IMR-90 (cell line): Measurements from ENCODE around the gene PGLYRP2. TPM values are rescaled to one million over a fixed set of nuclear protein-coding genes. Genes with fewer than 3 reads are reported as not detected.

Experiments
- ATAC-seq: fragments of 200-7000 bp; cut with Tn5 transposase; 2 replicates; pipeline ENCODE4 v1.9.1; 2020; ENCODE audit warnings: low read depth, mild to moderate bottlenecking, moderate library complexity
- BruUV-seq: library from RNA; stranded (reverse); fragments of 400-500 nt; replicated peaks from 2 replicates; lab custom pipeline; 2021; lab: Mats Ljungman, UMichigan
- CTCF ChIA-PET: fragments of 300-600 bp; formaldehyde crosslinking; extraction: SDS; loops from one replicate; lab custom pipeline; 2021; ENCODE audit warnings: antibody characterized with exemption; lab: Yijun Ruan, JAX
- POLR2A ChIA-PET: fragments of 300-600 bp; sonication (Branson Sonifier 250); formaldehyde crosslinking; loops from one replicate; lab custom pipeline; 2022; ENCODE audit warnings: antibody characterized with exemption; ENCODE audit not compliant: unreplicated experiment; lab: Charles Lee
- DNase-seq: peaks from one replicate; pipeline ENCODE4 v3.0.0; 2013
- H2AFZ ChIP-seq: replicated peaks from 2 replicates; pipeline ENCODE3; 2013; ENCODE audit warnings: low read length, mild to moderate bottlenecking; ENCODE audit not compliant: poor library complexity
- H2AK5ac ChIP-seq: 2 replicates; pipeline ENCODE4 v1.6.1; 2013; ENCODE audit warnings: low read depth, low read length, inconsistent platforms
- H2AK9ac ChIP-seq: replicated peaks from 2 replicates; pipeline ENCODE3; 2013; ENCODE audit warnings: mild to moderate bottlenecking, low read depth, low read length, moderate library complexity; ENCODE audit not compliant: poor library complexity
- H2BK120ac ChIP-seq: 2 replicates; pipeline ENCODE4 v1.6.1; 2013; ENCODE audit warnings: low read depth, low read length, inconsistent platforms
- H2BK15ac ChIP-seq: 3 replicates; pipeline ENCODE4 v1.6.1; 2013; ENCODE audit warnings: low read depth, low read length, inconsistent platforms
- H2BK20ac ChIP-seq: 2 replicates; pipeline ENCODE4 v1.6.1; 2013; ENCODE audit warnings: low read depth, mild to moderate bottlenecking, inconsistent platforms, low read length, moderate library complexity
- H2BK5ac ChIP-seq: 2 replicates; pipeline ENCODE4 v1.6.1; 2013; ENCODE audit warnings: mild to moderate bottlenecking, low read depth, low read length, inconsistent platforms; ENCODE audit not compliant: poor library complexity, severe bottlenecking
- H3K14ac ChIP-seq: replicated peaks from 2 replicates; pipeline ENCODE4 v1.6.1; 2013; ENCODE audit warnings: low read depth, low read length, inconsistent platforms
- H3K18ac ChIP-seq: 2 replicates; pipeline ENCODE4 v1.6.1; 2013; ENCODE audit warnings: low read depth, low read length, control low read depth
- H3K23ac ChIP-seq: 2 replicates; pipeline ENCODE4 v1.6.1; 2013; ENCODE audit warnings: low read depth, low read length, inconsistent platforms
- H3K27ac ChIP-seq: 2 replicates; pipeline ENCODE4 v1.5.1; 2013; ENCODE audit warnings: mild to moderate bottlenecking, control low read depth, low read length; ENCODE audit not compliant: insufficient read depth
- H3K27me3 ChIP-seq: 2 replicates; pipeline ENCODE4 v1.6.1; 2013; ENCODE audit warnings: low read length; ENCODE audit not compliant: control insufficient read depth, insufficient read depth
- H3K36me3 ChIP-seq: 2 replicates; pipeline ENCODE4 v1.6.1; 2013; ENCODE audit warnings: low read length, mixed read lengths; ENCODE audit not compliant: control insufficient read depth, insufficient read depth
- H3K4ac ChIP-seq: 2 replicates; pipeline ENCODE4 v1.6.1; 2013; ENCODE audit warnings: low read depth, low read length, inconsistent platforms
- H3K4me1 ChIP-seq: 2 replicates; pipeline ENCODE4 v1.6.1; 2013; ENCODE audit warnings: low read length, mixed read lengths; ENCODE audit not compliant: control insufficient read depth, insufficient read depth
- H3K4me2 ChIP-seq: 2 replicates; pipeline ENCODE4 v1.6.1; 2013; ENCODE audit warnings: low read depth, mild to moderate bottlenecking, control low read depth, low read length, moderate library complexity
- H3K4me3 ChIP-seq: 2 replicates; pipeline ENCODE4 v1.5.1; 2013; ENCODE audit warnings: low read depth, mild to moderate bottlenecking, control low read depth, low read length, moderate library complexity; ENCODE audit not compliant: insufficient read depth
- H3K56ac ChIP-seq: 2 replicates; pipeline ENCODE4 v1.6.1; 2013; ENCODE audit warnings: low read length, inconsistent platforms; ENCODE audit not compliant: insufficient read depth; ENCODE audit errors: extremely low read depth
- H3K79me1 ChIP-seq, 2 experiments: 2 replicates each; pipeline ENCODE4 v1.6.1; 2013; ENCODE audit warnings: low read length in 2 of 2, inconsistent platforms in 1 of 2, low read depth in 1 of 2
- H3K9ac ChIP-seq: 2 replicates; pipeline ENCODE4 v1.6.1; 2013; ENCODE audit warnings: low read depth, low read length, control low read depth
- H3K9me1 ChIP-seq: 2 replicates; pipeline ENCODE4 v1.6.1; 2013; ENCODE audit warnings: low read length, inconsistent platforms; ENCODE audit not compliant: insufficient read depth
- H3K9me3 ChIP-seq: 2 replicates; pipeline ENCODE4 v1.6.1; 2013; ENCODE audit warnings: low read length; ENCODE audit not compliant: control insufficient read depth, insufficient read depth
- H4K20me1 ChIP-seq: 2 replicates; pipeline ENCODE4 v1.6.1; 2013; ENCODE audit warnings: low read length, inconsistent platforms; ENCODE audit not compliant: insufficient read depth
- H4K5ac ChIP-seq: 2 replicates; pipeline ENCODE4 v1.6.1; 2013; ENCODE audit warnings: mild to moderate bottlenecking, low read depth, low read length, control low read depth
- H4K8ac ChIP-seq, 2 experiments: 2 replicates each; pipeline ENCODE4 v1.6.1; 2013; ENCODE audit warnings: low read depth in 2 of 2, low read length in 2 of 2, control low read depth in 1 of 2, inconsistent platforms in 1 of 2
- H4K91ac ChIP-seq: 2 replicates; pipeline ENCODE4 v1.6.1; 2013; ENCODE audit warnings: low read depth, low read length, inconsistent platforms; ENCODE audit not compliant: insufficient read depth
- BHLHE40 ChIP-seq: fragments of 150-350 bp; IDR thresholded peaks from 2 replicates; pipeline ENCODE4 v1.6.1; 2016; ENCODE audit warnings: mild to moderate bottlenecking, low read depth, low read length
- CEBPB ChIP-seq: IDR thresholded peaks from 2 replicates; pipeline ENCODE4 v1.6.1; 2012; ENCODE audit warnings: low read depth, low read length, improper control_type of control experiment
- CHD1 ChIP-seq: IDR thresholded peaks from 2 replicates; pipeline ENCODE4 v1.6.1; 2012; ENCODE audit warnings: low read depth, low read length, improper control_type of control experiment
- ELK1 ChIP-seq: fragments of 150-350 bp; IDR thresholded peaks from 2 replicates; pipeline ENCODE4 v1.6.1; 2016; ENCODE audit warnings: low read depth, mild to moderate bottlenecking, low read length, moderate library complexity, borderline replicate concordance
- FOS ChIP-seq: fragments of 150-350 bp; IDR thresholded peaks from 2 replicates; pipeline ENCODE4 v1.6.1; 2016; ENCODE audit warnings: low read depth, low read length
- MAFK ChIP-seq: IDR thresholded peaks from 2 replicates; pipeline ENCODE4 v1.6.1; 2012; ENCODE audit warnings: low read depth, low read length, improper control_type of control experiment
- MAZ ChIP-seq: IDR thresholded peaks from 2 replicates; pipeline ENCODE4 v1.6.1; 2012; ENCODE audit warnings: low read depth, mild to moderate bottlenecking, low read length, improper control_type of control experiment, moderate library complexity, borderline replicate concordance
- MXI1 ChIP-seq: IDR thresholded peaks from 2 replicates; pipeline ENCODE4 v1.6.1; 2012; ENCODE audit warnings: low read depth, mild to moderate bottlenecking, low read length, moderate library complexity, borderline replicate concordance
- POLR2A ChIP-seq: IDR thresholded peaks from 2 replicates; pipeline ENCODE4 v1.6.1; 2012; ENCODE audit warnings: mild to moderate bottlenecking, low read depth, low read length
- RAD21 ChIP-seq: IDR thresholded peaks from 2 replicates; pipeline ENCODE4 v1.6.1; 2012; ENCODE audit warnings: low read length, improper control_type of control experiment
- RCOR1 ChIP-seq: IDR thresholded peaks from 2 replicates; pipeline ENCODE4 v1.6.1; 2012; ENCODE audit warnings: mild to moderate bottlenecking, low read length, improper control_type of control experiment; ENCODE audit not compliant: insufficient replicate concordance
- RFX5 ChIP-seq: IDR thresholded peaks from 2 replicates; pipeline ENCODE4 v1.8.0; 2012; ENCODE audit warnings: low read depth, mild to moderate bottlenecking, low read length, moderate library complexity
- SMC3 ChIP-seq: fragments of 150-350 bp; IDR thresholded peaks from 2 replicates; pipeline ENCODE4 v1.6.1; 2016; ENCODE audit warnings: low read depth, mild to moderate bottlenecking, antibody characterized with exemption, low read length, moderate library complexity
- USF2 ChIP-seq: fragments of 150-350 bp; IDR thresholded peaks from 2 replicates; pipeline ENCODE4 v1.6.1; 2017; ENCODE audit warnings: mild to moderate bottlenecking, antibody characterized with exemption, low read length, low read depth
- WGBS, 2 experiments: methylation state at CpG; one replicate each; pipeline versions ENCODE4 v1.1.5 to v1.1.7; 2013; ENCODE audit warnings: missing lambda C conversion rate in 2 of 2; ENCODE audit not compliant: insufficient read length in 1 of 2; ENCODE audit errors: extremely low coverage in 2 of 2; 5-methylcytosine and 5-hydroxymethylcytosine counted together
- dilution Hi-C: fragments of 300-500 bp; cut with HindIII; formaldehyde crosslinking; loops from one replicate; pipeline ENCODE4 v1.14.3; 2018; ENCODE audit warnings: low sequenced_read_pairs; ENCODE audit not compliant: unreplicated experiment
- in situ Hi-C: fragments of 300-500 bp; cut with MboI; formaldehyde crosslinking; loops from 3 replicates; pipeline ENCODE4 v1.14.3; 2019; ENCODE audit warnings: low sequenced_read_pairs, inconsistent platforms, mixed read lengths
- intact Hi-C: fragments of 100-400 bp; cut with micrococcal nuclease; formaldehyde crosslinking; loops from 2 replicates; pipeline ENCODE4 v1.10.0; 2022
- polyA plus RNA-seq, 3 experiments: library from polyadenylated mRNA; depleted of rRNA; stranded (reverse); fragments of >200 nt; gene quantifications; 2 replicates each; pipeline ENCODE4 v1.2.3, GENCODE V29; 2012; ENCODE audit warnings: low replicate concordance in 1 of 3
- total RNA-seq: library from RNA; depleted of rRNA; stranded (reverse); fragments of >200 nt; gene quantifications from 2 replicates; pipeline ENCODE4 v1.2.3, GENCODE V29; 2012
- TF ChIP-seq, protein P1 (sequence below): conservative IDR thresholded peaks from 2 replicates; pipeline ENCODE4 v1.5.1; 2012; ENCODE audit warnings: mild to moderate bottlenecking, low read depth, low read length, improper control_type of control experiment

Gene PGLYRP2
- total and polyA plus RNA-seq, 2 of the 4 experiments (the other 2 are of a cell fraction): not detected

GRCh38 chr19:15426485-15427349 lies 52.6 kb downstream of the PGLYRP2 start:
- no peak overlapping the region for H3K4me3 ChIP-seq
- H4K5ac ChIP-seq: no peak overlapping the region
- WGBS, 2 experiments: 97% methylated on average over 8 of the region's 16 CpGs; no CpG with 5 or more reads in 1 of the 2 experiments
- TF ChIP-seq SMC3 (no peak), CEBPB (no peak), MAZ (no peak), POLR2A (no peak), RFX5 (no peak), BHLHE40 (no peak), MAFK (no peak), RCOR1 (no peak), USF2 (no peak), RAD21 (no peak), MXI1 (no peak), FOS (no peak), ELK1 (no peak), CHD1 (no peak)
- TF ChIP-seq, protein P1, sequence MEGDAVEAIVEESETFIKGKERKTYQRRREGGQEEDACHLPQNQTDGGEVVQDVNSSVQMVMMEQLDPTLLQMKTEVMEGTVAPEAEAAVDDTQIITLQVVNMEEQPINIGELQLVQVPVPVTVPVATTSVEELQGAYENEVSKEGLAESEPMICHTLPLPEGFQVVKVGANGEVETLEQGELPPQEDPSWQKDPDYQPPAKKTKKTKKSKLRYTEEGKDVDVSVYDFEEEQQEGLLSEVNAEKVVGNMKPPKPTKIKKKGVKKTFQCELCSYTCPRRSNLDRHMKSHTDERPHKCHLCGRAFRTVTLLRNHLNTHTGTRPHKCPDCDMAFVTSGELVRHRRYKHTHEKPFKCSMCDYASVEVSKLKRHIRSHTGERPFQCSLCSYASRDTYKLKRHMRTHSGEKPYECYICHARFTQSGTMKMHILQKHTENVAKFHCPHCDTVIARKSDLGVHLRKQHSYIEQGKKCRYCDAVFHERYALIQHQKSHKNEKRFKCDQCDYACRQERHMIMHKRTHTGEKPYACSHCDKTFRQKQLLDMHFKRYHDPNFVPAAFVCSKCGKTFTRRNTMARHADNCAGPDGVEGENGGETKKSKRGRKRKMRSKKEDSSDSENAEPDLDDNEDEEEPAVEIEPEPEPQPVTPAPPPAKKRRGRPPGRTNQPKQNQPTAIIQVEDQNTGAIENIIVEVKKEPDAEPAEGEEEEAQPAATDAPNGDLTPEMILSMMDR: no peak
- in situ Hi-C loops (loop anchor here (25.0 kb wide), 1 partner anchor 864 kb away; the partner anchor contains the start of gene NDUFB7), dilution Hi-C loops (no loop called here), intact Hi-C loops (no loop called here)
- no peak overlapping the region for H2AFZ ChIP-seq
- peaks cover 53% of the 10 kb centered on the region for H4K20me1 ChIP-seq
- H2BK15ac ChIP-seq: no peak overlapping the region
- H3K23ac ChIP-seq: no peak overlapping the region
- DNase-seq: no peak
- no peak overlapping the region for H2AK5ac ChIP-seq
- no peak overlapping the region for H3K9ac ChIP-seq
- no peak overlapping the region for H2BK120ac ChIP-seq
- H3K79me1 ChIP-seq: peaks cover 12 to 63% of the 10 kb centered on the region in 2 experiments
- no peak overlapping the region for H3K18ac ChIP-seq
- H3K27ac ChIP-seq: no peak overlapping the region
- H2BK20ac ChIP-seq: no peak overlapping the region
- H3K4ac ChIP-seq: no peak overlapping the region
- no peak overlapping the region for H2BK5ac ChIP-seq
- peaks cover 17% of the 10 kb centered on the region for H3K4me1 ChIP-seq
- ChIA-PET POLR2A (no interaction called here), CTCF (no interaction called here)
- H3K14ac ChIP-seq: no peak overlapping the region
- H3K4me2 ChIP-seq: no peak overlapping the region
- H4K8ac ChIP-seq: no peak overlapping the region
- H4K91ac ChIP-seq: no peak overlapping the region
- H3K36me3 ChIP-seq: peaks cover 64% of the 10 kb centered on the region
- no peak for ATAC-seq
- no TSS peak for BruUV-seq
- no peak overlapping the region for H3K56ac ChIP-seq
- no peak overlapping the region for H2AK9ac ChIP-seq
- peaks cover 5% of the 10 kb centered on the region; the same call in 1 of the 2 replicates for H3K9me3 ChIP-seq
- peaks cover 7% of the 10 kb centered on the region; the same call in 1 of the 2 replicates for H3K9me1 ChIP-seq
- no peaks in the 10 kb centered on the region for H3K27me3 ChIP-seq
